Karpas-422 (cell line): ENCODE data around the gene SLC8A3. TPM values are rescaled to one million over a fixed set of nuclear protein-coding genes. Genes with fewer than 3 reads are reported as not detected.

Source experiments
- DNase-seq: peaks from one replicate; pipeline ENCODE4 v3.0.0-alpha.2; 2015
- H2AFZ ChIP-seq: fragments of 200-600 bp; sonication (generic); 2 replicates; pipeline ENCODE4 v1.6.1; 2014; ENCODE audit warnings: antibody characterized with exemption, low read length, mixed read lengths
- H3K27ac ChIP-seq: fragments of 200-600 bp; sonication (generic); 2 replicates; pipeline ENCODE4 v1.5.1; 2014; ENCODE audit warnings: mild to moderate bottlenecking, low read length, moderate library complexity
- H3K27me3 ChIP-seq: fragments of 200-600 bp; sonication (generic); 2 replicates; pipeline ENCODE4 v1.6.1; 2014; ENCODE audit warnings: low read length, mixed read lengths
- H3K36me3 ChIP-seq: fragments of 200-600 bp; sonication (generic); 2 replicates; pipeline ENCODE4 v1.6.1; 2014; ENCODE audit warnings: low read length, mixed read lengths; ENCODE audit not compliant: insufficient read depth
- H3K4me1 ChIP-seq: fragments of 200-600 bp; sonication (generic); 2 replicates; pipeline ENCODE4 v1.6.1; 2014; ENCODE audit warnings: mild to moderate bottlenecking, low read length, mixed read lengths
- H3K4me2 ChIP-seq: fragments of 200-600 bp; sonication (generic); 2 replicates; pipeline ENCODE4 v1.6.1; 2014; ENCODE audit warnings: low read length, low read depth, mild to moderate bottlenecking; ENCODE audit not compliant: poor library complexity, severe bottlenecking
- H3K4me3 ChIP-seq: fragments of 200-600 bp; sonication (generic); 2 replicates; pipeline ENCODE4 v1.5.1; 2014; ENCODE audit warnings: mild to moderate bottlenecking, antibody characterized with exemption, low read length, mixed read lengths
- H3K79me2 ChIP-seq: fragments of 200-600 bp; sonication (generic); 2 replicates; pipeline ENCODE4 v1.6.1; 2014; ENCODE audit warnings: mild to moderate bottlenecking, low read length, mixed read lengths
- H3K9ac ChIP-seq: fragments of 200-600 bp; sonication (generic); 2 replicates; pipeline ENCODE4 v1.6.0; 2014; ENCODE audit warnings: low read length
- H3K9me2 ChIP-seq: fragments of 200-600 bp; sonication (generic), shearing (Covaris generic); replicated peaks from 2 replicates; pipeline ENCODE4 v1.6.0; 2014; ENCODE audit warnings: mild to moderate bottlenecking, low read length, moderate library complexity; ENCODE audit not compliant: insufficient read depth
- H3K9me3 ChIP-seq: fragments of 300-700, 200-600 bp; sonication (generic); 2 replicates; pipeline ENCODE4 v1.6.1; 2014; ENCODE audit warnings: low read length, mixed read lengths
- H4K20me1 ChIP-seq: fragments of 200-600 bp; sonication (generic); 2 replicates; pipeline ENCODE4 v1.6.1; 2014; ENCODE audit warnings: mild to moderate bottlenecking, antibody characterized with exemption, low read length, low read depth; ENCODE audit not compliant: insufficient read depth
- total RNA-seq: library from RNA; depleted of rRNA; stranded (reverse); fragments of >200 nt; shearing (Covaris generic); gene quantifications from 2 replicates; pipeline ENCODE4 v1.2.3, GENCODE V29; 2014; ENCODE audit warnings: low replicate concordance

SLC8A3 gene
- total RNA-seq, 1 experiment from 2014 or later = not detected

DNA sequence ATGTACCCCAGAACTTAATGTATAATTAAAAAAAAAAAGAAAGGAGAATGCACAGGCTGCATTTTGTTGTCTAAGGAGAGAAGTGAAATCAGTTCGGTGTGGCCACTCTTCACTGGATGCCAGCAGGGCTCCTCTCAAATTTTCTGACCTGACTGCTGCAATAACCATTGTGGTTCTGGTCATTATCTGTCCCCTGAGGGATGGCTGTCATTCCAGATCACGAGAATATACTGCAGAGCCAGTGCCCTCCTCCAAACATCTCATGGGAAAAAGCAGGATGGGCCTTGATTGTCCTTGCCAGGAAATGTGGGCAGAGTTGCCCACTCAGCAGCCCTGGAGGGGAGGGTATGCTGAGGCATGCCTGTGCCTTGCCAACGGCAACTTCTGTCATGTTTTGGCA lies 139.1 kb downstream of the SLC8A3 start:
- no peak for DNase-seq
- no peak overlapping the region for H3K9ac ChIP-seq
- H3K36me3 ChIP-seq = no peaks in the 10 kb centered on the region

DNA sequence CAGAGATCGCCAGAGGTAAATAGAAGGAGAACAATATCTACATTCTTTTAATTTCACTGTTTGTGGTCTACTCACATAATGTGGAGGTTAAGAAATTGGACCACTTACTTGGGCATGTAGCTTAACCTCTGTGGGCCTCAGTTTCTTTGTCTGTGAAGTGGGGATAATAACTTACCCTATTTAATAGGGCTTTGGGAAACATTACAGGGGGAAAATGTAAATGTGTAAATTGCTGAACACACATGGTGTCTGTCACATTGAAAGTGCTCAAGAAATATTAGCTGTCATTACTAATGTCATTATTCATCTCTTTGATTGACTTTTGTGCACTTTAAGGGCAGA lies 140.5 kb downstream of the SLC8A3 start:
- Histone ChIP-seq H3K4me3 (no peak overlapping the region), H3K9me2 (no peaks in the 10 kb centered on the region), H3K9me3 (no peaks in the 10 kb centered on the region), H3K9ac (no peak overlapping the region), H4K20me1 (no peaks in the 10 kb centered on the region), H2AFZ (no peak overlapping the region), H3K79me2 (no peaks in the 10 kb centered on the region), H3K27me3 (no peaks in the 10 kb centered on the region), H3K27ac (no peak overlapping the region), H3K4me1 (peaks cover 4% of the 10 kb centered on the region), H3K4me2 (no peak overlapping the region), H3K36me3 (no peaks in the 10 kb centered on the region)
- no peak for DNase-seq

More for the DNA sequence above, 139.1 kb downstream of the SLC8A3 start:
- Histone ChIP-seq H4K20me1 (no peaks in the 10 kb centered on the region), H3K27ac (no peak overlapping the region), H3K9me3 (no peaks in the 10 kb centered on the region), H3K4me2 (no peak overlapping the region), H2AFZ (no peak overlapping the region), H3K4me3 (no peak overlapping the region), H3K9me2 (no peaks in the 10 kb centered on the region), H3K27me3 (no peaks in the 10 kb centered on the region), H3K79me2 (no peaks in the 10 kb centered on the region), H3K4me1 (peaks cover 4% of the 10 kb centered on the region)

DNA sequence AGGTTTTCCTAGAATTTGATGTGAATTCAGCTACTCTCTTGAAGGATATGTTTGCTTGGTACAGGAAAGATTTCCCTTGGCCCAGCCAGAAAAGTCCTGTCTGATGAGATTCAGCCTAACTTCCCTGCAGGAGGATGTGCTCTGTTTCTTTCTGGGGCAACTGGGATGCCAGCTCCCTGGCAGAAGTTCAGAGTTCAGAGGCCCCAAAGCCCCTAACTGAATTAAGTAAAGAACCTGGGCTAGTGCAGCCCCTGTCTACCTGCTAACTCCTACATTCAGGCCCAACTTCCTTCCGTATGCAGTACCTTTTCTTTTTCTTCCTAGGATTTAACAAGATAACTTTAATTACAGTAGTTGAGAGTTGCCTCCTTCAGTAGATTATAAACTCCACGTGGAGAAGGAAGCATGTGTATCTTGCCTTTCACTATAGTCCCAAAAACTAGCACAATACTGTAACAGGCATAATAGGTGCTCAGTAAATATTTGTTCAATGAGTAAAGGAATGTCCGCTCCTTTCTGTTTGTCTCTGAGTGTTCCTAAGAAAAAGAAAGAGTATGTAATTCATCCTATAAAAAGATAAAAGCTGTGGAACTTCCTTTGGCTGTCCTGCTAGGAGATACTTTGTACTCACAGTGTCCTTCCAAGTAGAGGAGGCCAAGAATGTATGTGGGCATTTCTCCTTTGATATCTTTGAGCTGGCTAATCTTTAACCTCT lies 141.0 kb downstream of the SLC8A3 start:
- H3K4me3 ChIP-seq = no peak overlapping the region
- H3K4me1 ChIP-seq = peaks cover 4% of the 10 kb centered on the region
- no peaks in the 10 kb centered on the region for H3K36me3 ChIP-seq
- no peak for DNase-seq
- H3K27ac ChIP-seq = no peak overlapping the region
- no peak overlapping the region for H3K4me2 ChIP-seq
- no peaks in the 10 kb centered on the region for H3K9me3 ChIP-seq
- no peaks in the 10 kb centered on the region for H3K9me2 ChIP-seq
- no peak overlapping the region for H3K9ac ChIP-seq
- H3K79me2 ChIP-seq = no peaks in the 10 kb centered on the region
- no peak overlapping the region for H2AFZ ChIP-seq
- no peaks in the 10 kb centered on the region for H4K20me1 ChIP-seq
- H3K27me3 ChIP-seq = no peaks in the 10 kb centered on the region

DNA sequence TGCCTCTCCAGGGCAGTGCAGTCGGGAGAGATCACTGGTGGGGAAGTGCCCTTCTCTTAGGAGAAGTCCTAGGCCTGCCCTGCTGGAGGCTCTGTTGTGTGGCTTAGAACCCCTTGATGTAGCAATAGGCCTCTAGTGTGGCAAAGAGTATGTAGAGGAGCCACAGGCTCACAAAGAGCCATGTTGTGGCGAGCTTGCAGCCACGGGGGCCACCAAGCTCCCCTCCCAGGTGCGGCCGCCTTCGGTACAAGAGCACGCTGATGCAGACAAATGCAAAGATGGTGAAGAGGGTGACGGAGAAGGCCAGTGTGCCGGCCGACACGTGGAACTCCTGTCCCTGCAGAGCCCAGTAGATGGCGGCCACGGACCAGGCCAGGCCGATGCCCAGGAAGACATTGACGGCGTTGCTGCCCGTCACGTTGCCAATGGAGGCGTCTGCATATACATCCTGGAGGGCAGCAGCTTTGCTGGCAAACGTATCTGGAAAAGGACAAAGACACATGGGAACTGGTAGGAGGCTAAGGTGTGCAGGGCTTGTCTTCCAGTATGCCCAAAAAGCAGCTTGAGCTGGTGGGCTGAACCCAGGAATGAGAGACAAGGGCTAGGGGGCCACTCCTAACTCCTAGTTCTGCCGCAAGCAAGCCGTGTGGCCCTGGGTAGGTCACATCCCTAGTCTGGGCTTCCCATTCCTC lies 142.8 kb downstream of the SLC8A3 start:
- Histone ChIP-seq H3K4me2 (peak overlapping the region; percentile 1), H3K4me1 (peaks cover 4% of the 10 kb centered on the region), H4K20me1 (no peaks in the 10 kb centered on the region), H3K36me3 (no peaks in the 10 kb centered on the region), H3K9me3 (no peaks in the 10 kb centered on the region), H3K79me2 (no peaks in the 10 kb centered on the region), H3K9me2 (no peaks in the 10 kb centered on the region), H2AFZ (peak overlapping the region; percentile 91; the same call in 1 of the 2 replicates), H3K4me3 (peak overlapping the region; percentile 20; the same call in 1 of the 2 replicates), H3K9ac (no peak overlapping the region; the same call in 1 of the 2 replicates), H3K27me3 (no peaks in the 10 kb centered on the region), H3K27ac (no peak overlapping the region)
- DNase-seq = peak; percentile 81

DNA sequence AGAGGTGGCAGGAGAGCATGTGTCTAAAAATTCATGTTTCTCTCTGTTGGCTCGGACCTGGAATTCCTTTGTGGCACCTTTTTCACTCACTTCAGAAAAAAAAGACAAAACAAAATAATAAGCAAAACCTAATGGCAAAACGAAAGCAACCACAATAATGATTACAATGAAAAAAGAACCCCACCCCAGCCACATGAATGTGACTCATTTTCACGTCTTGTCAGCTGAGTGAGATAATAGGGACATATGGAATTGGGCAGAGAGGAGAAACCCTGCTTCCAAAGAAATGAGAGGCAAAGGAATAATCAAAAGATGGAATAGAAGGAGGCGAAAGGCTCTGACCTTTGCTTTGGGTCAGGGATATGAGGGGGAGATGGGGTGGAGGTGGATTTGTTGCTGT lies 143.4 kb downstream of the SLC8A3 start:
- Histone ChIP-seq H3K4me1 (peaks cover 4% of the 10 kb centered on the region), H3K9ac (no peak overlapping the region), H3K79me2 (no peaks in the 10 kb centered on the region), H3K4me2 (no peak overlapping the region), H3K27me3 (no peaks in the 10 kb centered on the region), H3K9me2 (no peaks in the 10 kb centered on the region), H3K9me3 (no peaks in the 10 kb centered on the region), H3K4me3 (no peak overlapping the region), H4K20me1 (no peaks in the 10 kb centered on the region), H2AFZ (0 out of 2 replicates have a peak overlapping the region, but pooled peaks have one; percentile 91), H3K36me3 (no peaks in the 10 kb centered on the region), H3K27ac (no peak overlapping the region)
- no peak for DNase-seq

DNA sequence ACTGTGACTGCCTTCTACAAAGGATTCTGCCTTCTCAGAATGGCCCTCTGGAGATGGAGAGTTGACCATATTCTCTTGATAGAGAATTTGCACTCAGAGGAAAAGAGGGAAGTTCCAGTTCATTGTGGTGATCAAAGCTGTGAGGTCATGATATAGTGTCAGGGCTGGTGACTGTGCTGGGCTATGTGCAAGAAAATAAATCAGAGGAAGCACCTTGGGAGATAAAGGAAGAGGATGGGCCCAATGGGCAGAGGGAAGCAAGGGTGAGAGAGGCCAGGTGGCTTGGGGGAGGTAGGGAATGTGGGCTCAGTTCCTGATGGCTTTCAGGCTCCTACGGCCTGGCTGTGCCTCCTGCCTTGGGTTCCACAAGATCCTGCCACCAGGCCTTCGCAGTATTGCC lies 145.8 kb downstream of the SLC8A3 start:
- no peak overlapping the region for H3K4me3 ChIP-seq
- H3K4me2 ChIP-seq = no peak overlapping the region
- no peaks in the 10 kb centered on the region for H3K9me3 ChIP-seq
- no peaks in the 10 kb centered on the region for H4K20me1 ChIP-seq
- no peak for DNase-seq
- no peaks in the 10 kb centered on the region for H3K79me2 ChIP-seq
- H3K27me3 ChIP-seq = no peaks in the 10 kb centered on the region
- no peak overlapping the region for H2AFZ ChIP-seq
- H3K4me1 ChIP-seq = peaks cover 4% of the 10 kb centered on the region
- no peak overlapping the region for H3K9ac ChIP-seq
- H3K9me2 ChIP-seq = no peaks in the 10 kb centered on the region
- H3K27ac ChIP-seq = no peak overlapping the region
- no peaks in the 10 kb centered on the region for H3K36me3 ChIP-seq

DNA sequence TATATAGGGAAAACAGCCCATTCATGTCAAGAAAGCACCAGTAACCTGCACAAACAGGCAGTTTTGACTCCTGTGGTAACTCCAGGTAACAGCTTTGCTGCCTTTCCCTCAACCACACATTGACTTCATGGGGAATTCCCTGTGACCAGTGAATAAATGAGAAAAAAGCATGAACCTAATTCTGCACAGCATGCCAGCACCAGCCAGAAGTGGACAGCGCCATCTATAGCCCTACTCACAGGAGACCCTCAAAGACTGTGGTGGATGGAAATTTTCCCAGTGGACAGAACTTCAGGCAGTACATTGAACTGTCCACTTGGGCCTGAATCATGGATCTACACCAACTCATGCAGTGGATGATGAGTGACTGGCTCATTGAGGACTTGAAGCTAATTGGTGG lies 152.1 kb downstream of the SLC8A3 start:
- Histone ChIP-seq H3K79me2 (no peaks in the 10 kb centered on the region), H3K4me1 (no peaks in the 10 kb centered on the region), H4K20me1 (no peaks in the 10 kb centered on the region), H3K9me2 (no peaks in the 10 kb centered on the region), H3K4me3 (no peak overlapping the region), H3K9ac (no peak overlapping the region), H3K36me3 (no peaks in the 10 kb centered on the region), H2AFZ (no peak overlapping the region), H3K27me3 (no peaks in the 10 kb centered on the region), H3K9me3 (no peaks in the 10 kb centered on the region), H3K4me2 (no peak overlapping the region), H3K27ac (no peak overlapping the region)
- DNase-seq = no peak

DNA sequence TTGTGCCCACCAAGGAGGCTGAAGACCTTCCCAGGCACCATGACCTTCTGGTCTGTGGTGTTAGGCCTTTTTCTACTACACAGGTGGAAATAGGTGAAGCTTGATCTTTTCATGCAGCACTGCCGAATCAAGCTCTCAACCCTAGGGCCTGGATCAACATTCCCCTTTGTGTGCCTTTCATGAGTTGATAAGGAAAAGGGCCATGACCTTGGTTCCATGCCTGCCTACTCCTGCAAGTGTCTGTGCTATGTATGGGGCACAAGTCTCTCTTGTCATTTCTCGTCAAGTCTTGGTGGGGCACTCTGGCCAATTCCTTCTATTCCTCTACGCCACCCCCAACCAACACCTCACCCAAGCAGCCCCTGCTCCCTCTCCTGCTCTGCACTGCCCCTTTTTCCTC lies 154.5 kb downstream of the SLC8A3 start:
- Histone ChIP-seq H3K9ac (no peak overlapping the region), H3K36me3 (no peaks in the 10 kb centered on the region), H3K9me2 (no peaks in the 10 kb centered on the region), H3K4me3 (no peak overlapping the region), H4K20me1 (no peaks in the 10 kb centered on the region), H3K9me3 (no peaks in the 10 kb centered on the region), H2AFZ (no peak overlapping the region), H3K79me2 (no peaks in the 10 kb centered on the region), H3K27me3 (no peaks in the 10 kb centered on the region), H3K4me1 (no peaks in the 10 kb centered on the region), H3K27ac (no peak overlapping the region), H3K4me2 (no peak overlapping the region)
- no peak for DNase-seq
